Measurements from ENCODE around the gene SNED1. TPM values are rescaled to one million over a fixed set of nuclear protein-coding genes. Genes with fewer than 3 reads are reported as not detected.
A peak's percentile ranks its signal among the peaks of the same experiment; 100 is the strongest.

Gene SNED1
- total RNA-seq: 10 to 100 TPM in 3 of 4 donors, 1 to 10 TPM in 1; 9.0 to 18.4 (median 17.1) TPM

DNA sequence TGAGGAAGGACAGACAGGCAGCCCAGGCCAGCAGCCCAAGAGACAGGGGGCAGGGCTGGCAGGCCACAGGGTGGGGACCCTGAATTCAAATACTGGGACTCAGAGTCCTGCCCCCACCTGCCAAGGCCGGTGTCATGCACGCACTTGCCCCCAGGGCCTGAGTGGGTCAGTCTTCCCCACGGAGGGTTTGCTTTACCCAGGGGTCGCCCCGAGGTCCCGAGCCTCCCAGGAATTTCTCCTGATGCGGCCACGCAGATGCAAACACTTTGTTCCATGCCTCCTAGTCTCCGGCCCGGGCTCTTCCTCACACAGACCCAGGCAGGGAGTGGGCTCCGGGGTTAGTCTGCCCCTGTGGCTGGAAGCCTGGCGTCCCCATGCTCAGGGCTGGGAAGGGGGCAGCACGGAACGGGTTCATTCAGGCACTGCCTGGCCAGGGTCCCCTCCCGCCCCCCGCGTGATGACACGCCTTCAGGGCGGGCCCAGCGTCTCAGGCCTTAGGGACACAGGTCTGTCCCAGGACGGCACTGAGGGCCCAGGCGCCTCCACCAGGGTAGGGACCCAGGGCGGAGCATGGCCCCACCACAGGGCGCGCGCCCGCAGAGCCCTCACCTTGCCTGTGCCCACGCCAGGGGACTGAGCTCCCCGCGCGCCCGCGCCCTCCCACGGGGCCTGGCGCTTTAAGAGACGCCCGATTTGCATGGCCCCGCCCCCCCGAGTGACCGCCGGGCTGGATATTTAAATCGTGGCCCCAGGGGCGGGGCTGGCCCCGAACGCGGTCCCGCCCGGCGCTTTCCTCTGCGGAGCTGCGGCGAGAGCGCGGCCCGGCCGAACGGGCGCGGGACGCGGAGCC lies at the start of gene SNED1:
Gene SNED1 (plus strand): TSS at position 763 of the 850 bp plus-strand sequence. CDS start 220 bp downstream, outside the sequence.
- DNase-seq (ENCODE audit: low spot score in 2 of 2): peak; percentile 83 to 98

DNA sequence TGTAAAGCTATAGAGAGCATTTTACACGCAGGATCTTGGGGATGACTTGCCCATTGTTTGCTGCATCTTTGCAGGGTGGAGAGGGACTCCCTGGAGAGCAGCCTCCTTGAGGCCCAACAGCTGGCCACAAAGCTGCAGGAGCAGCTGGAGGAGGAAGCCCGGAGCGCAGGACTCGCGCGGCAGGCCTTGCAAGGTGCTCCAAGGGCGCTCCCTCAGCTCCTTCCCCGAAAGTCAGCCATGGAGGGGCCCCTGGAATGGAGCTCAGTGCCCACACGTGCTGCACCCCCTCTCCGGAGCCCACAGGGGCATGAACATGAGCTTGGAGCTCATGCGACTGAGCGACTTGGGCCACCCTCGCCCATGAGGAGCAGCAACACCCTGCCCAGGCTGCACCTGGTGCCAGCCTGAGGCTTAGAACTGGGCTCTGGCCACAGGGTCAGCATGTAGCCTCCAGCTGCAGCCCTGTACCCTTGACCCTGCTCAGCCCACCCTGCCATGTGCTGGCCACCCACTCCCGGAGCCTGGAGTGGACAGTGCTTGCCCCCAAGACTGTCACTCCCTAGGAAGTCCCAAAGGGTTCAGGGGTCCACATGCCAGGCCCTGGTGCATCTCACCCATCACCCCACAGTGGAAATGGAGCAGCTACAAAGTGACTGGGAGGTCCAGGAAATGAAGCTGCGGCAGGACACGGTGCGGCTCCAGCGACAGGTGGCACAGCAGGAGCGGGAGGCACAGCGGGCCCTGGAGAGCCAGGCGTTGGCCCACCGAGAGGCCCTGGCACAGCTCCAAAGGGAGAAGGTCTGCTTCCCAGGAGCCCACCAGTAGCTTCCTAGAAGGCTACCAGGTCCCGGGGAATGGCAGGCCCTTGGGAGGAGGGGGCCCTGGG lies 49.3 kb upstream of the SNED1 start:
- intact Hi-C loops (cut with DNase I; ENCODE audit: low total_unique reads): no loop called here
- DNase-seq (ENCODE audit: low spot score in 2 of 2): peak in 1 of 2 donors; percentile 74
- 87 to 94% methylated on average over 22 to 23 of the region's 23 CpGs for WGBS, 2 donors
- H3K4me3 ChIP-seq (ENCODE audit: low read depth, poor library complexity, severe bottlenecking): no peak overlapping the region
- TF ChIP-seq, protein P1, sequence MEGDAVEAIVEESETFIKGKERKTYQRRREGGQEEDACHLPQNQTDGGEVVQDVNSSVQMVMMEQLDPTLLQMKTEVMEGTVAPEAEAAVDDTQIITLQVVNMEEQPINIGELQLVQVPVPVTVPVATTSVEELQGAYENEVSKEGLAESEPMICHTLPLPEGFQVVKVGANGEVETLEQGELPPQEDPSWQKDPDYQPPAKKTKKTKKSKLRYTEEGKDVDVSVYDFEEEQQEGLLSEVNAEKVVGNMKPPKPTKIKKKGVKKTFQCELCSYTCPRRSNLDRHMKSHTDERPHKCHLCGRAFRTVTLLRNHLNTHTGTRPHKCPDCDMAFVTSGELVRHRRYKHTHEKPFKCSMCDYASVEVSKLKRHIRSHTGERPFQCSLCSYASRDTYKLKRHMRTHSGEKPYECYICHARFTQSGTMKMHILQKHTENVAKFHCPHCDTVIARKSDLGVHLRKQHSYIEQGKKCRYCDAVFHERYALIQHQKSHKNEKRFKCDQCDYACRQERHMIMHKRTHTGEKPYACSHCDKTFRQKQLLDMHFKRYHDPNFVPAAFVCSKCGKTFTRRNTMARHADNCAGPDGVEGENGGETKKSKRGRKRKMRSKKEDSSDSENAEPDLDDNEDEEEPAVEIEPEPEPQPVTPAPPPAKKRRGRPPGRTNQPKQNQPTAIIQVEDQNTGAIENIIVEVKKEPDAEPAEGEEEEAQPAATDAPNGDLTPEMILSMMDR (IDR thresholded peaks at IDR 0.05): no peak
- no peak for TF ChIP-seq POLR2A (IDR thresholded peaks at IDR 0.05)

More for the DNA sequence above, at the start of gene SNED1:
- intact Hi-C loops (cut with DNase I; ENCODE audit: low total_unique reads): no loop called here
- peak within 1 kb of the TSS; percentile 54 for H3K4me3 ChIP-seq (ENCODE audit: low read depth, poor library complexity, severe bottlenecking)
- TF ChIP-seq POLR2A (IDR thresholded peaks at IDR 0.05): no peak
- WGBS, 2 donors: 7 to 11% methylated on average over 10 to 16 of the region's 61 CpGs

GRCh38 chr2:240949791-240950705 lies 48.4 kb upstream of the SNED1 start:
- intact Hi-C loops (cut with DNase I; ENCODE audit: low total_unique reads): no loop called here
- TF ChIP-seq, protein P1 (IDR thresholded peaks at IDR 0.05): no peak
- TF ChIP-seq POLR2A (IDR thresholded peaks at IDR 0.05): no peak
- no peak overlapping the region for H3K4me3 ChIP-seq (ENCODE audit: low read depth, poor library complexity, severe bottlenecking)
- WGBS, 2 donors: 81 to 85% methylated on average over 13 to 14 of the region's 14 CpGs
- DNase-seq (ENCODE audit: low spot score in 2 of 2): peak in 1 of 2 donors; percentile 46

- DNase-seq (ENCODE audit: low spot score in 2 of 2): peak in 1 of 2 donors; percentile 15
- H3K4me3 ChIP-seq (ENCODE audit: low read depth, poor library complexity, severe bottlenecking): no peak overlapping the region
- intact Hi-C loops (cut with DNase I; ENCODE audit: low total_unique reads): no loop called here
- WGBS, 2 donors: 90 to 94% methylated on average over 3 of the region's 3 CpGs
- TF ChIP-seq POLR2A (IDR thresholded peaks at IDR 0.05): no peak
- TF ChIP-seq, protein P1 (IDR thresholded peaks at IDR 0.05): peak in 1 of 3 donors; percentile 21
Observed at GRCh38 chr2:240951045-240951594, 47.3 kb upstream of the SNED1 start.

DNA sequence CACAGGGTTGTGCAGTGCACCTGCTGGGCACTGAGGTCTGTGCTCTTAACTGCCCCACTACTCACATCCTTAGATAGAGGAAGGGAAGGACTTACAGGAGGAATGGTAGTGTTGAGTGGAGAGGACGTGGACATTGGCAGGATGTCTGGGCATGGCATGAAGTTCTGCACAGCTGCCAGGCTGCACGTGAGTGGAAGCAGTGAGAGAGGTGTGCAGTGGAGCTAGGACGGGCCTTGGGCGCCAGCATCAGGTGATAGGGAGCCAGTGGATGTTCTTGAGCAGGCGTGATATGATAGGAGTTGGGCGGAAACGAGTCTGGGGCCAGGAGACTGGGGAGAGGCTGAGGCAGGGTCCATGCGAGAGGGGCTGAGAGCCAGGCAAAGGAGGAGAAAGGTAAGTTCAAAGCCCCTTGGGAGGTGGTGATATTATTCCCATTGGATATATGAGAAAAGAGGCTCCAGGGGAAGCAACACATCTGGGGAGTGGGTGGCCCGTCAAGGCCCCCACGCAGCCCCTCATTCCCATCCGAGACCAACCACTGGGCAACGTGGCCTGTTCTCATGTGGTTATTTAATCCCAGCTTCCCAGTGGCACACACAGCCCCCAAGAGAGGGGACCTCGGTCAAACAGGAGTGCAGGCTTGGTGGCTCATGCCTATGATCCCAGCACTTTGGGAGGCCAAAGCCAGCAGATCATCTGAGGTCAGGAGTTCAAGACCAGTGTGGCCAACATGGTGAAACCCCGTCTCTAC lies 45.7 kb upstream of the SNED1 start:
- no peak for TF ChIP-seq POLR2A (IDR thresholded peaks at IDR 0.05)
- TF ChIP-seq, protein P1 (IDR thresholded peaks at IDR 0.05): no peak
- no peak overlapping the region for H3K4me3 ChIP-seq (ENCODE audit: low read depth, poor library complexity, severe bottlenecking)
- 80 to 82% methylated on average over 14 of the region's 14 CpGs for WGBS, 2 donors
- intact Hi-C loops (cut with DNase I; ENCODE audit: low total_unique reads): no loop called here
- DNase-seq (ENCODE audit: low spot score in 2 of 2): peak in 1 of 2 donors; percentile 75

Measured in lower leg skin (tissue), 4 donors.